ENCODE data around the gene FAM135A. TPM values are rescaled to one million over a fixed set of nuclear protein-coding genes. Genes with fewer than 3 reads are reported as not detected.

The FAM135A gene
- total and polyA plus RNA-seq, 12 donors, result 6.8 to 33.9 (median 13.7) TPM

- WGBS, 4 donors, result 60 to 71% (median 65%) methylated on average over 4 of the region's 4 CpGs
- Histone ChIP-seq H3K27me3 (no peaks in the 10 kb centered on the region), H3K4me3 (no peak overlapping the region), H3K9me3 (replicated peaks in 1 of 3) (no peaks in the 10 kb centered on the region), H3K4me1 (replicated peaks in 1 of 2) (no peaks in the 10 kb centered on the region), H3K36me3 (replicated peaks in 1 of 2) (no peaks in the 10 kb centered on the region), H3K27ac (no peak overlapping the region)
- TF ChIP-seq, protein P1, sequence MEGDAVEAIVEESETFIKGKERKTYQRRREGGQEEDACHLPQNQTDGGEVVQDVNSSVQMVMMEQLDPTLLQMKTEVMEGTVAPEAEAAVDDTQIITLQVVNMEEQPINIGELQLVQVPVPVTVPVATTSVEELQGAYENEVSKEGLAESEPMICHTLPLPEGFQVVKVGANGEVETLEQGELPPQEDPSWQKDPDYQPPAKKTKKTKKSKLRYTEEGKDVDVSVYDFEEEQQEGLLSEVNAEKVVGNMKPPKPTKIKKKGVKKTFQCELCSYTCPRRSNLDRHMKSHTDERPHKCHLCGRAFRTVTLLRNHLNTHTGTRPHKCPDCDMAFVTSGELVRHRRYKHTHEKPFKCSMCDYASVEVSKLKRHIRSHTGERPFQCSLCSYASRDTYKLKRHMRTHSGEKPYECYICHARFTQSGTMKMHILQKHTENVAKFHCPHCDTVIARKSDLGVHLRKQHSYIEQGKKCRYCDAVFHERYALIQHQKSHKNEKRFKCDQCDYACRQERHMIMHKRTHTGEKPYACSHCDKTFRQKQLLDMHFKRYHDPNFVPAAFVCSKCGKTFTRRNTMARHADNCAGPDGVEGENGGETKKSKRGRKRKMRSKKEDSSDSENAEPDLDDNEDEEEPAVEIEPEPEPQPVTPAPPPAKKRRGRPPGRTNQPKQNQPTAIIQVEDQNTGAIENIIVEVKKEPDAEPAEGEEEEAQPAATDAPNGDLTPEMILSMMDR (IDR thresholded peaks at IDR 0.05), result no peak
- TF ChIP-seq POLR2A (IDR thresholded peaks at IDR 0.05), result no peak
- DNase-seq, result no peak
- intact Hi-C loops (cut with DNase I), result no loop called here
These were observed 42.8 kb upstream of the FAM135A start for GRCh38 chr6:70370496-70370895.

- intact Hi-C loops (cut with DNase I), result no loop called here
- Histone ChIP-seq H3K36me3 (replicated peaks in 1 of 2) (no peaks in the 10 kb centered on the region), H3K27ac (no peak overlapping the region), H3K9me3 (replicated peaks in 1 of 3) (no peaks in the 10 kb centered on the region), H3K4me1 (replicated peaks in 1 of 2) (no peaks in the 10 kb centered on the region), H3K27me3 (no peaks in the 10 kb centered on the region), H3K4me3 (no peak overlapping the region)
- DNase-seq, result no peak
- TF ChIP-seq, protein P1 (IDR thresholded peaks at IDR 0.05), result peak; percentile 62 to 75 (median 68)
- TF ChIP-seq POLR2A (IDR thresholded peaks at IDR 0.05), result no peak
- 4 to 6% (median 5%) methylated on average over 1 of the region's 1 CpG for whole genome bisulfite sequencing, 4 donors
These were observed 41.7 kb upstream of the FAM135A start for GRCh38 chr6:70371454-70372105.

DNA sequence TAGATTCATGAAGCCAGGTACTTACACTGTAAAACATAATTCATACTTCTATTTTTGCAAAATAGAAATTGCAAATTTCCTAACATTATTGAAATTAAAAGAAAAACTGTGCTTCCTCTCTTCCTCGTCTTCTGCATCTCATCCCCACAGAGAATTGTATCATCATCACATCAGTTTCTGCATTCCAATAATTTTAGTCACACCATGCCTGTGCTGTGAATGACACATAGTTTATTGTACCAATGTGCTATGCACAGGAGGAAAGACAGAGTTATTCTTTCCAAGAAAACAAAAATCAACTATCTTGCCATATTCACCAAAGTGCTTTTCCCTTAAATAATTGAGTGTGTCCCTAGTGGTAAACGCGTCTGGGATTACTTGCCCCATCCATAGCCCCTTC, 38.1 kb upstream of the FAM135A start:
- TF ChIP-seq, protein P1 (IDR thresholded peaks at IDR 0.05), result no peak
- no peak for TF ChIP-seq POLR2A (IDR thresholded peaks at IDR 0.05)
- no peak for DNase-seq
- WGBS, 4 donors, result 72 to 82% (median 78%) methylated on average over 3 of the region's 3 CpGs

GRCh38 chr6:70375882-70376281, 37.4 kb upstream of the FAM135A start:
- Histone ChIP-seq H3K4me1 (replicated peaks in 1 of 2) (no peaks in the 10 kb centered on the region), H3K36me3 (replicated peaks in 1 of 2) (no peaks in the 10 kb centered on the region), H3K9me3 (replicated peaks in 1 of 3) (no peaks in the 10 kb centered on the region), H3K27ac (no peak overlapping the region), H3K27me3 (no peaks in the 10 kb centered on the region), H3K4me3 (no peak overlapping the region)
- 77 to 85% (median 79%) methylated on average over 10 of the region's 10 CpGs for WGBS, 4 donors
- intact Hi-C loops (cut with DNase I), result no loop called here
- no peak for DNase-seq
- TF ChIP-seq POLR2A (IDR thresholded peaks at IDR 0.05), result no peak
- TF ChIP-seq, protein P1 (IDR thresholded peaks at IDR 0.05), result peak in 2 of 6 experiments; percentile 14 to 21

More for the DNA sequence above, 38.1 kb upstream of the FAM135A start:
- intact Hi-C loops (cut with DNase I), result no loop called here
- Histone ChIP-seq H3K27me3 (no peaks in the 10 kb centered on the region), H3K9me3 (replicated peaks in 1 of 3) (no peaks in the 10 kb centered on the region), H3K36me3 (replicated peaks in 1 of 2) (no peaks in the 10 kb centered on the region), H3K4me3 (no peak overlapping the region), H3K27ac (no peak overlapping the region), H3K4me1 (replicated peaks in 1 of 2) (no peaks in the 10 kb centered on the region)
